HG02571 (cell line): ENCODE measurements around the gene NXPH4.
A peak's percentile ranks its signal among the peaks of the same experiment; 100 is the strongest.

Source experiments
- ATAC-seq: cut with Tn5 transposase; IDR thresholded peaks from one replicate; pipeline ENCODE4 v1.9.1; 2021; ENCODE audit warnings: mild to moderate bottlenecking, moderate library complexity; ENCODE audit not compliant: unreplicated experiment

The NXPH4 gene

GRCh38 chr12:57240926-57241401 lies 24.4 kb downstream of the NXPH4 start:
- ATAC-seq: no peak

GRCh38 chr12:57241402-57242310 lies 25.1 kb downstream of the NXPH4 start:
- ATAC-seq: no peak

GRCh38 chr12:57242329-57242690 lies 25.7 kb downstream of the NXPH4 start:
- no peak for ATAC-seq

GRCh38 chr12:57242691-57243454 lies 26.3 kb downstream of the NXPH4 start:
- ATAC-seq: peak; percentile 34

- ATAC-seq: no peak
Measured at GRCh38 chr12:57243521-57244311, 27.1 kb downstream of the NXPH4 start.

GRCh38 chr12:57244312-57244696 lies 27.7 kb downstream of the NXPH4 start:
- no peak for ATAC-seq

GRCh38 chr12:57247041-57247440 lies 30.4 kb downstream of the NXPH4 start:
- ATAC-seq: no peak

- no peak for ATAC-seq
Measured at GRCh38 chr12:57248934-57249742, 32.5 kb downstream of the NXPH4 start.

GRCh38 chr12:57250541-57250940 lies 33.9 kb downstream of the NXPH4 start:
- no peak for ATAC-seq

- no peak for ATAC-seq
Measured at GRCh38 chr12:57250956-57251355, 34.4 kb downstream of the NXPH4 start, which contains the start of gene STAC3. Gene STAC3 (minus strand): TSS chr12:57251187. CDS start chr12:57249636, 1,551 bp downstream.

- ATAC-seq: no peak
Measured at GRCh38 chr12:57254506-57255280, 38.1 kb downstream of the NXPH4 start.

- ATAC-seq: no peak
Measured at GRCh38 chr12:57255916-57256315, 39.3 kb downstream of the NXPH4 start.

GRCh38 chr12:57258977-57259970 lies 42.7 kb downstream of the NXPH4 start:
- no peak for ATAC-seq

- no peak for ATAC-seq
Measured at GRCh38 chr12:57260366-57260765, 43.8 kb downstream of the NXPH4 start.

GRCh38 chr12:57261428-57261865 lies 44.9 kb downstream of the NXPH4 start:
- ATAC-seq: no peak

- ATAC-seq: no peak
Measured at GRCh38 chr12:57262126-57262822, 45.7 kb downstream of the NXPH4 start.

GRCh38 chr12:57263096-57263495 lies 46.5 kb downstream of the NXPH4 start:
- ATAC-seq: no peak

- ATAC-seq: no peak
Measured at GRCh38 chr12:57266681-57267080, 50.1 kb downstream of the NXPH4 start.
